SK-N-SH treated with all-trans-retinoic acid at 6 μM for 48 hours (cell line): ENCODE results near the gene RNF224.

Experiments used
- ATAC-seq: fragments of 200-7000 bp; cut with Tn5 transposase; 3 replicates; pipeline ENCODE4 v1.9.1; 2020; ENCODE audit warnings: mild to moderate bottlenecking, moderate library complexity
- ARNTL ChIP-seq: fragments of 450-650 bp; formaldehyde crosslinking; IDR thresholded peaks from 2 replicates; pipeline ENCODE4 v1.5.0; 2020; ENCODE audit warnings: low read depth, mild to moderate bottlenecking, moderate library complexity, borderline replicate concordance
- BACH2 ChIP-seq: fragments of 250-450 bp; sonication (Bioruptor Pico); IDR thresholded peaks from 2 replicates; pipeline ENCODE4 v1.9.0; 2021; ENCODE audit warnings: mild to moderate bottlenecking, borderline replicate concordance
- CSDC2 ChIP-seq: fragments of 250-450 bp; sonication (Bioruptor Pico); IDR thresholded peaks from 2 replicates; pipeline ENCODE4 v1.5.0; 2020; ENCODE audit warnings: mild to moderate bottlenecking, moderate library complexity
- ESRRG ChIP-seq: fragments of 250-450 bp; sonication (Bioruptor Pico); IDR thresholded peaks from 2 replicates; pipeline ENCODE4 v1.6.1; 2021; ENCODE audit warnings: mild to moderate bottlenecking
- GLIS3 ChIP-seq: fragments of 250-450 bp; sonication (Bioruptor Pico); IDR thresholded peaks from 2 replicates; pipeline ENCODE4 v1.5.0; 2020; ENCODE audit warnings: mild to moderate bottlenecking, moderate library complexity
- ISL1 ChIP-seq: fragments of 250-450 bp; sonication (Bioruptor Pico); IDR thresholded peaks from 2 replicates; pipeline ENCODE4 v2.1.2; 2022; ENCODE audit warnings: mild to moderate bottlenecking, moderate library complexity
- OSR1 ChIP-seq: fragments of 250-450 bp; sonication (Bioruptor Pico); IDR thresholded peaks from 2 replicates; pipeline ENCODE4 v1.8.0; 2022; ENCODE audit warnings: moderate library complexity, mild to moderate bottlenecking, inconsistent platforms
- POU6F1 ChIP-seq: fragments of 250-450 bp; sonication (Bioruptor Pico); IDR thresholded peaks from 2 replicates; pipeline ENCODE4 v1.8.0; 2021; ENCODE audit warnings: low read depth, mild to moderate bottlenecking, moderate library complexity, borderline replicate concordance
- PPARA ChIP-seq: fragments of 250-450 bp; sonication (Bioruptor Pico); IDR thresholded peaks from 2 replicates; pipeline ENCODE4 v1.5.0; 2020; ENCODE audit warnings: mild to moderate bottlenecking, borderline replicate concordance
- SNAI2 ChIP-seq: fragments of 250-450 bp; sonication (Bioruptor Pico); IDR thresholded peaks from 2 replicates; pipeline ENCODE4 v1.5.0; 2020; ENCODE audit warnings: mild to moderate bottlenecking, moderate library complexity
- TCF4 ChIP-seq: fragments of 250-450 bp; sonication (Bioruptor Pico); IDR thresholded peaks from 2 replicates; pipeline ENCODE4 v1.8.0; 2021; ENCODE audit warnings: mild to moderate bottlenecking, moderate library complexity, borderline replicate concordance
- TOX ChIP-seq: fragments of 250-450 bp; sonication (Bioruptor Pico); IDR thresholded peaks from 2 replicates; pipeline ENCODE4 v1.8.0; 2021; ENCODE audit warnings: mild to moderate bottlenecking, moderate library complexity, borderline replicate concordance
- ZC3H10 ChIP-seq: fragments of 250-450 bp; sonication (Bioruptor Pico); IDR thresholded peaks from 2 replicates; pipeline ENCODE4 v1.5.1; 2021; ENCODE audit warnings: mild to moderate bottlenecking, moderate library complexity
- ZFP3 ChIP-seq: fragments of 250-450 bp; sonication (Bioruptor Pico); IDR thresholded peaks from 2 replicates; pipeline ENCODE4 v1.5.0; 2020; ENCODE audit warnings: mild to moderate bottlenecking, moderate library complexity
- ZFP30 ChIP-seq: fragments of 450-650 bp; formaldehyde crosslinking; IDR thresholded peaks from 2 replicates; pipeline ENCODE4 v1.5.0; 2022; ENCODE audit warnings: mild to moderate bottlenecking, moderate library complexity
- ZNF565 ChIP-seq: fragments of 450-650 bp; formaldehyde crosslinking; conservative IDR thresholded peaks from 2 replicates; pipeline ENCODE4 v1.5.0; 2020; ENCODE audit warnings: low read depth, mild to moderate bottlenecking, moderate library complexity
- ZNF8 ChIP-seq: fragments of 450-650 bp; formaldehyde crosslinking; IDR thresholded peaks from 2 replicates; pipeline ENCODE4 v1.5.0; 2020; ENCODE audit warnings: mild to moderate bottlenecking, moderate library complexity
- TF ChIP-seq, protein P1 (sequence below): fragments of 250-450 bp; sonication (Bioruptor Pico); IDR thresholded peaks from 2 replicates; pipeline ENCODE4 v1.5.1; 2021; ENCODE audit warnings: mild to moderate bottlenecking, moderate library complexity
- TF ChIP-seq, protein P2 (sequence below): fragments of 250-450 bp; sonication (Bioruptor Pico); IDR thresholded peaks from 2 replicates; pipeline ENCODE4 v1.8.0; 2020; ENCODE audit warnings: mild to moderate bottlenecking, moderate library complexity, borderline replicate concordance

RNF224 gene

DNA sequence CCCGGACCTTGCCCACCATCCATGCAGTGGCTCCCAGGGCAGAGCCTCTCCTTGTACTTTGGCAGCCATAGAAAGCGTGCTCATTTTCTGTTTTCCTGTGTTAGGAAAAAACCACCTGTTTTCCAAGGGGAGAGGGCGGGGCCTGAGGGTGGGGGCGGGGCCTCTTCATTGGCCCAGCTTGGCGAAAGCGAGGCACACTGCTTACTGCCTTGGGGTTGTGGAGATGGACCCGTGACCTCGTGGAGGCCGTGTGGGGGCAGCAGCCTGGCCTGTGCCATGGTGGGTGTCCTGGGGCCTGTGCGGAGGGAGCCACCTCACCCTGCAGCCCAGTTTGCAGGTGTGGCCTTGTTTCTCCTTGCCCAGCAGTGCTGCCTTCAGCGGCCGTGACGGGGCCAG lies 45.8 kb downstream of the RNF224 start (continued):
- TF ChIP-seq, protein P1, sequence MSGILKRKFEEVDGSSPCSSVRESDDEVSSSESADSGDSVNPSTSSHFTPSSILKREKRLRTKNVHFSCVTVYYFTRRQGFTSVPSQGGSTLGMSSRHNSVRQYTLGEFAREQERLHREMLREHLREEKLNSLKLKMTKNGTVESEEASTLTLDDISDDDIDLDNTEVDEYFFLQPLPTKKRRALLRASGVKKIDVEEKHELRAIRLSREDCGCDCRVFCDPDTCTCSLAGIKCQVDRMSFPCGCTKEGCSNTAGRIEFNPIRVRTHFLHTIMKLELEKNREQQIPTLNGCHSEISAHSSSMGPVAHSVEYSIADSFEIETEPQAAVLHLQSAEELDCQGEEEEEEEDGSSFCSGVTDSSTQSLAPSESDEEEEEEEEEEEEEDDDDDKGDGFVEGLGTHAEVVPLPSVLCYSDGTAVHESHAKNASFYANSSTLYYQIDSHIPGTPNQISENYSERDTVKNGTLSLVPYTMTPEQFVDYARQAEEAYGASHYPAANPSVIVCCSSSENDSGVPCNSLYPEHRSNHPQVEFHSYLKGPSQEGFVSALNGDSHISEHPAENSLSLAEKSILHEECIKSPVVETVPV (CRISPR knock-in tag) = no peak
- TF ChIP-seq, protein P2, sequence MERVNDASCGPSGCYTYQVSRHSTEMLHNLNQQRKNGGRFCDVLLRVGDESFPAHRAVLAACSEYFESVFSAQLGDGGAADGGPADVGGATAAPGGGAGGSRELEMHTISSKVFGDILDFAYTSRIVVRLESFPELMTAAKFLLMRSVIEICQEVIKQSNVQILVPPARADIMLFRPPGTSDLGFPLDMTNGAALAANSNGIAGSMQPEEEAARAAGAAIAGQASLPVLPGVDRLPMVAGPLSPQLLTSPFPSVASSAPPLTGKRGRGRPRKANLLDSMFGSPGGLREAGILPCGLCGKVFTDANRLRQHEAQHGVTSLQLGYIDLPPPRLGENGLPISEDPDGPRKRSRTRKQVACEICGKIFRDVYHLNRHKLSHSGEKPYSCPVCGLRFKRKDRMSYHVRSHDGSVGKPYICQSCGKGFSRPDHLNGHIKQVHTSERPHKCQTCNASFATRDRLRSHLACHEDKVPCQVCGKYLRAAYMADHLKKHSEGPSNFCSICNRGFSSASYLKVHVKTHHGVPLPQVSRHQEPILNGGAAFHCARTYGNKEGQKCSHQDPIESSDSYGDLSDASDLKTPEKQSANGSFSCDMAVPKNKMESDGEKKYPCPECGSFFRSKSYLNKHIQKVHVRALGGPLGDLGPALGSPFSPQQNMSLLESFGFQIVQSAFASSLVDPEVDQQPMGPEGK = no peak
- TF ChIP-seq ISL1 (no peak), BACH2 (CRISPR knock-in tag) (no peak), ZFP30 (CRISPR knock-in tag) (no peak), ARNTL (no peak)

DNA sequence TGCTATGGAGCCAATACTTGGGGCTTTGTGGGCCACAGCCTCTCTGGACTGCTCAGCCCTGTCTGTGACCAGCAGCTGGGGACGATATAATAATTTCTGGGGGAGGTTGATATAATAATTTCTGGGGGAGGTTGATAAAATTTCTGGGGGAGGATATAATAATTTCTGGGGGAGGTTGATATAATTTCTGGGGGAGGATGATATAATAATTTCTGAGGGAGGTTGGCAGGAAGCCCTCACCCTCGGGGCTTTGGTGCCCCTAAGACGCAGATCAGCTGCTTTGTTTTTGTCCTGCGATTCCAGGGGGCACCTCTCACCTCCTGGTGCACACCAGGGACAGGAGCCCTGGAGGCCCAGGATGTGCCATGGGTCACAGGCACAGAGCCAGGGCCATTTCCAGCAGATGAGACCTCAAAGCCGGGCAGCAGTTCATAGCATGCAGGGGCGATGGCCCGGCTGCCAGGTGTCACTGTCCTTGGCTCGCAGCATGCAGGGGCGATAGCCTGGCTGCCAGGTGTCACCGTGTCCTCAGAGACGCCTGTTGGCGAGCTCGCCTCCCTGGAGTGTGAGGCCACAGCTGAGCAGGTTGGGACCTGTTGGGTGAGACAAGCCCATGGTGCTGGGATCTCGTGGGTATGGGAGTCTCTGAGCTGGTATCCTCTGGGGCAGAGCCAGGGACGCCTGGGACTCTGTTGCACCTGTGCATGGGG lies 46.5 kb downstream of the RNF224 start:
- no peak for TF ChIP-seq ZFP30 (CRISPR knock-in tag)
- TF ChIP-seq POU6F1 = no peak
- TF ChIP-seq, protein P2 = no peak
- TF ChIP-seq BACH2 (CRISPR knock-in tag) = no peak
- no peak for TF ChIP-seq ZC3H10
- TF ChIP-seq ZFP3 (CRISPR knock-in tag) = no peak
- no peak for TF ChIP-seq ZNF565 (CRISPR knock-in tag)
- TF ChIP-seq SNAI2 = no peak
- TF ChIP-seq TOX = no peak
- no peak for TF ChIP-seq TCF4 (CRISPR knock-in tag)
- ATAC-seq = no peak

GRCh38 chr9:137275203-137275587 lies 47.9 kb downstream of the RNF224 start:
- ATAC-seq = no peak
- TF ChIP-seq BACH2 (CRISPR knock-in tag) = no peak
- no peak for TF ChIP-seq PPARA
- no peak for TF ChIP-seq ZNF565 (CRISPR knock-in tag)
- TF ChIP-seq TCF4 (CRISPR knock-in tag) = no peak
- no peak for TF ChIP-seq OSR1 (CRISPR knock-in tag)
- no peak for TF ChIP-seq CSDC2 (CRISPR knock-in tag)
- no peak for TF ChIP-seq ZNF8
- no peak for TF ChIP-seq GLIS3 (CRISPR knock-in tag)
- no peak for TF ChIP-seq ZFP30 (CRISPR knock-in tag)
- TF ChIP-seq, protein P1 (CRISPR knock-in tag) = no peak
- TF ChIP-seq, protein P2 = no peak
- no peak for TF ChIP-seq ESRRG (CRISPR knock-in tag)
- no peak for TF ChIP-seq ISL1
